ENCODE data around the gene MRFAP1. TPM values are rescaled to one million over a fixed set of nuclear protein-coding genes. Genes with fewer than 3 reads are reported as not detected.

The MRFAP1 gene
- total and polyA plus RNA-seq, 8 donors: 256 to 399 (median 370) TPM

- no peaks in the 10 kb centered on the region for H3K27me3 ChIP-seq
- no peaks in the 10 kb centered on the region for H3K9me3 ChIP-seq
- no peak for TF ChIP-seq CTCF (IDR thresholded peaks at IDR 0.05)
- ATAC-seq (peak; percentile 63), DNase-seq (peak in 1 of 4 donors; percentile 69)
- H3K27ac ChIP-seq: no peak overlapping the region
- peaks cover 19 to 35% of the 10 kb centered on the region in 2 donors for H3K4me1 ChIP-seq
- H3K36me3 ChIP-seq: no peaks in the 10 kb centered on the region
- intact Hi-C loops (cut with DNase I): no loop called here
- H3K4me3 ChIP-seq: peak overlapping the region in 1 of 2 donors; percentile 2
These were observed 36.5 kb downstream of the MRFAP1 start for GRCh38 chr4:6676722-6677558.

- ATAC-seq (no peak), DNase-seq (no peak)
- TF ChIP-seq CTCF (IDR thresholded peaks at IDR 0.05): no peak
- Histone ChIP-seq H3K27ac (no peak overlapping the region), H3K27me3 (no peaks in the 10 kb centered on the region), H3K4me1 (peaks cover 9 to 27% of the 10 kb centered on the region in 2 donors), H3K36me3 (no peaks in the 10 kb centered on the region), H3K9me3 (no peaks in the 10 kb centered on the region), H3K4me3 (no peak overlapping the region)
- intact Hi-C loops (cut with DNase I): no loop called here
These were observed 40.0 kb downstream of the MRFAP1 start for GRCh38 chr4:6680372-6681034.

GRCh38 chr4:6681191-6681590, 40.7 kb downstream of the MRFAP1 start:
- Histone ChIP-seq H3K9me3 (no peaks in the 10 kb centered on the region), H3K27me3 (no peaks in the 10 kb centered on the region), H3K27ac (no peak overlapping the region), H3K4me1 (peaks cover 2 to 20% of the 10 kb centered on the region in 2 donors), H3K4me3 (no peak overlapping the region), H3K36me3 (no peaks in the 10 kb centered on the region)
- DNase-seq (no peak), ATAC-seq (no peak)
- TF ChIP-seq CTCF (IDR thresholded peaks at IDR 0.05): peak in 1 of 2 donors; percentile 23
- intact Hi-C loops (cut with DNase I): no loop called here

- no peaks in the 10 kb centered on the region for H3K9me3 ChIP-seq
- ATAC-seq (no peak), DNase-seq (no peak)
- H3K4me3 ChIP-seq: no peak overlapping the region
- H3K27me3 ChIP-seq: no peaks in the 10 kb centered on the region
- no peak for TF ChIP-seq CTCF (IDR thresholded peaks at IDR 0.05)
- H3K36me3 ChIP-seq: no peaks in the 10 kb centered on the region
- H3K27ac ChIP-seq: no peak overlapping the region
- H3K4me1 ChIP-seq: peaks cover 0 to 3% of the 10 kb centered on the region in 2 donors
- intact Hi-C loops (cut with DNase I): no loop called here
These were observed 42.5 kb downstream of the MRFAP1 start for GRCh38 chr4:6682862-6683590.

- H3K36me3 ChIP-seq: no peaks in the 10 kb centered on the region
These were observed 44.2 kb downstream of the MRFAP1 start for GRCh38 chr4:6684656-6685055.

More at GRCh38 chr4:6684656-6685055, 44.2 kb downstream of the MRFAP1 start:
- H3K27ac ChIP-seq: no peak overlapping the region
- intact Hi-C loops (cut with DNase I): no loop called here
- TF ChIP-seq CTCF (IDR thresholded peaks at IDR 0.05): no peak
- H3K4me1 ChIP-seq: peaks cover 9 to 15% of the 10 kb centered on the region in 2 donors
- no peaks in the 10 kb centered on the region for H3K9me3 ChIP-seq
- H3K27me3 ChIP-seq: no peaks in the 10 kb centered on the region
- DNase-seq: no peak
- ATAC-seq: no peak
- H3K4me3 ChIP-seq: no peak overlapping the region
